Urothelium cell line (cell line): ENCODE data around the gene SERPINH1.

Experiments used
- DNase-seq: peaks from one replicate; pipeline ENCODE4 v3.0.0; 2011; ENCODE audit warnings: low spot score, mixed read lengths
- FAIRE-seq: peaks from 2 replicates; lab custom pipeline; 2011; peaks lifted over from hg19 to GRCh38; lab: Jason Lieb, UNC

SERPINH1 gene

DNA sequence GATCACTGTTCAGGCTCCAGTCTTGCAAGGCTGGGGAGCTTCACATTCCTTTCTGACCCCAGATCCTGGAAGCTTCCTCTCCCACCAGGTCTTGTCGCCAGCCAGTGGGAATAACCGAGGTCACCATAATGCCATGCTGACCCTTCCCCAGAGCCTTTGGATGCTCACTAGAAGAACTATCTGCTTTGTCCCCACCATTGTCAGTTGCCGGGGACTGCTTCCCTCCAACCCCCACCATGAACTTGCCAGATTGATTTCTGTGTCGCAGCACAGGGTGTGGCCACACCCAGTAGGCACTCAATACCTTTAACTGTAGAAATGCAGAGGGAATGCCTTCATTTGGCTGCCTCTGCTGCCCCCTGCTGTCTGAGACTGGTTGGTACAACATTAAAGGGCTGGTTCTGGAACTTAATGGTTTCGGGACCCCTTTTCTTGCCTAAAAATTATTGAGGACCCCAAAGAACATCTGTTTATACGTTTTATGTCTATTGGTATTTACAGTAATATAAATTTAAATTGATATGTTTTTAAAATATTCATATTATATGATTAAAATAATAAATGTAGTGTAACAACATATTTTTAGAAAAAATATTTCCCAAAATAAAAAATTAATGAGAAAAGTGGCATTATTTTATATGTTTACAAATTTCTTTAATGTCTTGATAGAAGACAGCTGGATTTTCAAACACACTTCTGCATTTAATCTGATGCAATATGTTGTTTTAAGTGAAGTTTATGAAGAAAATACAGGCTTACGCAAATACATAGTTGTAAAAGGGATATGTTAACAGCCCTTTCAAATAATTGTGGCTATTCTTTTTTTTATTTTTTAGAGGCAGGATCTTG is 29.6 kb upstream of the SERPINH1 start:
- FAIRE-seq (peak; percentile 65), DNase-seq (peak; percentile 80)

DNA sequence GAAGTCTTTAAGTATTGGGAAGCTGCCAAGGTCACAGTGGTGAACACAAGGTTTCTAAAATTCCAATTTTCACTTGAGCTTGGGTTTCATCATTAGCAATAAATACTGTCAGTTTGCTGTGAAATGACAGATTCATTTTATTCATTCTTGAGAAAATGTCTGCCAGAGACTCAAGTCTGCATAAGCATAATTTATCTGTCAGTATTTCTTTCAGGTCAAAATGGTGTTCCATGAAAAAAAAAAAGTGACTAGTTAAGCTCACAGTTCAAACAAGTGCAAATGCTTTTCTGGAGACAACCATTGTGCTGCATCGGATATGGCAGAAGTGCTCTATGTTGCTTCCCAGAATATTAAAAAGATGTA is 28.2 kb upstream of the SERPINH1 start:
- FAIRE-seq = no peak
- no peak for DNase-seq

DNA sequence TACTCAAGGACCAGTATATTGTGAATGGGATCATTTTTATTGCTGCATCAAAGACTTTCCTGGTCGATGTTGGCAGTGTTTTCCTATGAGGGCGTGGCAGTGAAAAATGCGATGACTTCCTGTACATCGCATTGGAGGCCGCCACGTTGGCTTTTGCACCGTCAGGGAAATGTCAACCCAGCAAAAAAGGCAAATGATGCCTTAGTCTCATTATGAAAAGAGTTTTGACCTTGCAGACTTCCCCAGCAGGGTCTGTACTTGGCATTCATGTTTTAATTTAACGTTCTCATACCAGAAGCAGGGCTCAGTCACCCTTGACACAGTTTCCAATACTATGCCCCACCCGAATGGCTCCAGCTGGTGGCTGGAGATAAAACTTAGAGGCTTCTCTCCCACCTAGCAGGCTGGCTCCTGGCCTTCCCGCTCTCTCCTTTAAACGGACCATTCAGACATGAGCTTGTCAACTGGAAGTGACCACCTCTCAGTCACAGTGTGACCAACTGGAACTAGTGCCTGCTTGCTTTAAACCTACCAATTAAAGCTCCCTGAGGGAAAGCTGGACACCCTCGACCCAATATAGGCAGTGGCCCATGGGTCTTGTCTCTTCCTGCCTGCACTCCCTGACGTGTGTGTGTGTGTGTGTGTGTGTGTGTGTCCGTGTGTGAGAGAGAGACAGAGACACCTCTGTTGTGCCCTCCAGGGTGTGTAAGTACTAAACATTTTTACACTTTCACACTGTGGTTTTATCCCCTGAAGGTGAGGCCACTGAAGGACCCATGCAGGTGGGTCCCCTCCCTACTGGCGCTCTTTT is 27.6 kb upstream of the SERPINH1 start:
- no peak for DNase-seq
- no peak for FAIRE-seq

DNA sequence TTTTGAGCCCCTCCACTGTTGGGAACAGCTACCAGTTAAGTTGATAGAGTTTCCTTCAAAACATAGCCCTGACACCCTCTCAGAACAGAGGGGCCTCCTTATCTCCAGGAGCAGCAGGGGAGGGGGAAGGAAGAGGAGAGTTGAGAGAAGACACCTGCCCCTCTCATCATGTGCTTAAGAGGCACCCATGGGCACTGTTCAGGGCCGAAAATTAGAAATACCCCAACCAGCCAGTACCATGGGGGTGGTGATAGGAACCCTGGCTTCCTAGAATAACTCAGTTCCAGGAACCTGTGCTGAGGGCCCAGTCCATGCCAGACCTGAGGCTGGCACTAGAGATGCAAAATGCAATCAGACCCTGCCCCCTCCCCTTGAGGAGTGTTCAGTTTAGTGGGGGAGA is 27.0 kb upstream of the SERPINH1 start:
- DNase-seq = no peak
- no peak for FAIRE-seq

DNA sequence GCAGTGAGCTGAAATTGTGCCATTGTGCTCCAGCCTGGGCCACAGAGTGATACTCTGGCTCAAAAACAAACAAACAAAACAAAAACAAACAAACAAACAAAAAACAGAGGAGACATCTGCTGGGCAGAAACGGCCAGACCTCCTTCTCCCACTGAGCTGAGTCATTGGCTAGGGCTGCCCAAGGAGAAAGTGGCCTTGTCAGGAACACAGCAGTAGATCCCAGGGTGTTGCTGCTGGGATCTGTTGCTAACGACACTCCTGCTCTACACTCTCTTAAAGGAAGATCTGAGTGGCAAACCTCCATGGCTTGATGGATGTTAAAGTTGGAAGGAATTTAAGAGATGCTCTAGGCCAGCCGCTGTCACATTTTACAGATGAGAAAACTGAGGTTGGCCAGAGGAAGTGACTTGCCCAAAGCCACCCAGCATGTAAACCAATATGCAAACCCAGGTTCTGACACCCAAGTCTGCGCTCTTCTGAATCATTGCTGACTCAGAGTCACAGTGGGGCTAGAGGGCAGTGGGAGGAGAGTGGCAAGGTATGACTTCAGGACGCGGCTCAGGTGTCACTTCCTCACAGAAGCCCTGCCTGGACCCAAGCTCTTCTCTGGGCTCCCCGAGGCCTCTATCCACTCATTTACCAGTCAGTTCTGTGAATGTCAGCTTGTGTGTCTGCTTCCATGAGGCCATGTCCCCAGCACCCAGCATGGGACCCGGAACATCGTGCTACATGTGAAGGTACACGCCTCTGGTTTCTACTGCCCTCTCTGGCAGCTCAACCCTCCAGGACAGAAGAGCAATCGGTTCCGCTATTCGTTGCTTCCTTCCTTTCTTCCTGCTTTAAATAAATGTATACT is 25.0 kb upstream of the SERPINH1 start:
- DNase-seq (peak; percentile 62), FAIRE-seq (no peak)

DNA sequence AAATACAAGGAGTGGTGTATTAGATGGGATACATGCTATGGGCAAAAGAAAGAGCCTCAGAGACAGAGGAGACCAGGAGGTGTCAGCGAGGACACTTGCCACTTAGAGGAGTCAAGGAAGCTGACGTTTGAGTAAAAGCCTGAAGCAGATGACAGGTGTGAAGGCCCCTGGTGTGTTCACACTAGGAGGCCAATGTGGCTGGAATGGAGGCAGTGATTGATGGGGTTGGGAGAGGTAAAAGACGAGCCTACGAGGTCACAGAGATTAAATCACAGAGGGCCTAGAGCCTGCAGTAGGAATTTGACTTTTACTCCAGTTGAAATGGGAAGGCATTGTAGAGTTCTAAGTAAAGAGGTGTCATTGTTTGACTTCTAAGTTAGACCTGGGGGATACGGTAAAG is 24.3 kb upstream of the SERPINH1 start:
- no peak for FAIRE-seq

DNA sequence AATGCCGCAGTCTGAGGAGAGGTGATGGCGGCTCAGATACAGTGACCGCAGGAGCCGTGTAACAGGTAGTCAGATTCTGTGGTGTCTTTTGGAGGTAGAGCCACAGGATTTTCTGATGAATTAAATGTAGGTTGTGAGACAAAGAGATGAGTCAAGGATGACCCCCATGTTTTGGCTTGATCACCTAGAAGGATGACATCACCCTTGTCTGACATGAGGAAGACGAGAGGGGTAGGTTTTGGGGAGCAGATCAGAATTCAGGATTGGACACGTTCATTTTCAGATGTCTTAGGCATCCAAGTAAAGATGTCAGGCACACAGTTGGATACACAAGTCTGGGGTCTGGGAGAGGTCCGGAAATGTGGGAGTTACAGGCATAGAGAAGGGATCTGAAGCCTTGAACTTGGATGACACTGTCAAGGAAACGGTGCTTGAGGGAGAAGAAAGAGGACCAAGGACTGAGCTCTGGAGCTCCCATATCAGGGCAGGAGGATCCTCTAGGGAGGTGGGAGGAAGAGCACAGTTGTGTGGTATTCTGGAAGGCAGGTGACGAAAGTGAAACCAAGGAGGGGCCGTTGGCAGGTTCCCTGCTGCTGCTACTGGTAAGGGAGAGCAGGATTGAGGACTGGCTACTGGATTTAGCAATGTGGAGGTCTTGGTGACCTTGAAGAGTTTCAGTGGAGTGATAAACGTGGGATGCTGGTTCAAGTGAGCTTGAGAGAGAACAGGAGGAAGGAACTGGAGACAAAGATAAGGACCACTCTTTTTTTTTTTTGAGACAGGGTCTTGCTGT is 23.7 kb upstream of the SERPINH1 start:
- FAIRE-seq = no peak
- no peak for DNase-seq

More for the DNA sequence above, 24.3 kb upstream of the SERPINH1 start:
- DNase-seq = no peak

DNA sequence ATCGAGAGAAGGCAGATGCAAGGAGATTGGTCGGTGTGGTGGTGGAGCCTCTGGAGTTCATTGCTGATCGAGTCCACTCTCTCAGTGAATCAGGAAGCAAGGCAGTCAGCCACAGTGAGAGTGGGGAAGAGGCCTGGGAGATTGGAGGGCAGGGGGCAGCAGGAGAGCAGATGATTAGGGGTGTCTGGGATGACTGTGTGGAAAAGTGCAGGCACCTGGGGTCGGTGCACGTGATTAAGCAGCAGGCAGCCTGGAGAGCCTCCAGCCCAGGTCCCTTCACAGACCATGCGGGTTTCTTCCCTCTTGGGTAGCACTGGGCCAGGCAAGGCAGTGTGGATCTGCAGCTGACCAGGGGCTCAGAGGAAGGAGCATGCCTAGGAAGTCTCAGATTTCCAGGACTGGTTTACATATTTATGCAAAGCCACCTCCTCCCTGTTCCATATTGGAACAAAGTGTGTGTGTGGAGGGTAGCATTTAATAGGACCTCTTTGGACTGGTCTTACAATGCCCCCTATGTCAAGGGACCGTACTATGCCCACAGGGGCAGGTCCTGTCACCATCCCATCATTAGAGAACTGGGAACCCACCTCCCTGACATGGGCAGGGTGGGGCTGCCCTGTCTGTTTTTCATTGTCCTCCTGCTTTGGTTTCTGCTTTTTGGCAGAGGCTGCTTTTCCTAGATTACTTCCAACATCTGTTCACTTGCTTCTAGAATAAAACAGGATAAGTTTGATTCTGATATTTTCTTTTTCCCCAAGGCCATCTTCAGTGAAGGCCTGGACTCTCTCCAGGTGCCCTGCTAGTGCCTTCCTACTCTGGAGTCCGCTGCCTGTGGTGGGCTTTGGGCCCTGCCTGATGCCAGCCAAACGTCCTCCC is 22.4 kb upstream of the SERPINH1 start:
- no peak for FAIRE-seq
- DNase-seq = no peak

DNA sequence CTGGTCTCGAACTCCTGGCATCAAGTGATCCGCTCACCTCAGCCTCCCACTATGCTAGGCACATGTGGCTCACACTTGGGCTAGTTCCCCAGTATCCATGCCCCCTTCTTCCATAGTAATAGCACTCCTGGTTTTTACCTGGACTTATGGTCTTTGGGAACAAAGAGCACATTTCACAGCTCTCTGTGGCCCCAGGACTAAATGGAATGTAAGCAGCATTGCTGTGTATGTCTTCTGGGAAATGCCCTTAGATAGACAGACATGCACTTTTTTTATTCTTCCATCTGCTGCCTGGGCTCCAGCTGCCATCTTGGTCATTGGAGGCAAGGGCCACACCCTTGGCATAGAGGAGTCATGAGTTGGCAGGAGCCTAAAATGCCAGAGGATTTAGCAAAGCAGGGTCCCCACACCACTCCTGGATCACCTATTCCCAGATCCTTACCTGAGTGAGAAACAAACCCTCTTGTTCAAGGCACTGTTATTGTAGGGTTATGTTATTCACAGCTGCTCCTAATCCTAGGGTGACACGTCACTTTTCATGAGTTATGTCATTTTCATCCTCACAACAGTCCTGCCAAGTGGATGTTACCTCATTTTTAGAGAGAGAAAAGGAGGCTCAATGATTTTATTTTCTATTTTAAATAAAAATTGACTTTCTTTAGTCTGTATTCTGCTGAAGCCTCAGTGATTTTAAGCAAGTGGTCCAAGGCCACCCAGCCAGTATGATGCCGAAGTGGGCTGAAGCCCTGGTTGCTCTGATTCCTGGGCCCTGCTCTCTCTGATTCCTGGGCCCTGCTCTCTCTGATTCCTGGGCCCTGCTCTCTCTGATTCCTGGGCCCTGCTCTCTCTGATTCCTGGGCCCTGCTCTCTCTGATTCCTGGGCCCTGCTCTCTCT is 20.6 kb upstream of the SERPINH1 start:
- no peak for FAIRE-seq

DNA sequence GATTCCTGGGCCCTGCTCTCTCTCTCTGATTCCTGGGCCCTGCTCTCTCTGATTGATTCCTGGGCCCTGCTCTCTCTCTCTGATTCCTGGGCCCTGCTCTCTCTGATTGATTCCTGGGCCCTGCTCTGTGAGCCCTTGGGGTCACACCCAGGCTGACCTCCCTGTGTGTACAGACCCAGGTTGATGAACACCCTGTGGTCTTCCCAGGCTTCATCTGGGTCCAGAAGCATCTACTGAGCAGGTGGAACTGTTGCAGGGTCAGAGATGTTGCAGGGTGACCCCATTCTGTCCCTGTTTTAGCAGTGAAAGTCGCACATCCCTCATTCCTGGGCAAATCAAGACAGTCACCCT is 20.0 kb upstream of the SERPINH1 start:
- DNase-seq (no peak), FAIRE-seq (no peak)

More for the DNA sequence above, 20.6 kb upstream of the SERPINH1 start:
- DNase-seq = no peak

DNA sequence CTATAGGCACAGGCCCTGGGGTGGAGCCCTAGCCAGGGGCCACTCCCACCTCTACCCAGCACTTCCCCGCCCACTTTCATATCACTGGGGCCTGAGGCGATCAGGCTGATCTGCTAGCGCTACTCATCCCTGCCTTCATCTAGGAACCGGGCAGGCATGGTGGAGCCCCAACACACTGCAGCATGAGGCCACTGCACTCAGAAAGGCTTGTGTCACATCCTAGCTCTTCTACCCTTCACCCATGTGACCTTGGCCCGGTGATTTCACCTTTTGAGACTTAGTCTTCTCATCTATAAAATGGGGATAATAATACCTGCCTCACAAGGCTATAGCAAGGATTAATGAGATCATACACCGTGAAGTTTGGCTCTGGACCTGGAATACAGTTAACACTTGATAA is 18.2 kb upstream of the SERPINH1 start:
- FAIRE-seq = no peak
- DNase-seq = no peak

DNA sequence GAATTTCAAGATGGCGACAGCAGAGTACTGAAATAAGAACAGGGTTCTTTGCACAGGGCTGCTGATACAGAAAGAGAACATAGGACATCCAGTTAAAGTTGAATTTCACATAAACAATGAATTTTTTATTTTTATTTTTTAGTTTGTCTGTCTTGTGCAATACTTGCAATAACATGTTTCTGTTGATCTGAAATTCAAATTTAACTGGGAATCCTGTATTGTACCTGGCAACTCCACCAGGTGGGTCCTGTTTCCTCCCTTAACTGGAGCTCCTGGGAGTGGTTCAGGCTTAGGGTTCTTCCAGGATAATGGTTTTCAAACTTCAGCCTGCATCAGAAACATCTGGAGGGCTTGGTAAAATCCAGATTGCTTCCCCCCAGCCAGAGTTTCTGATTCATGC is 14.9 kb upstream of the SERPINH1 start:
- FAIRE-seq (no peak), DNase-seq (no peak)

DNA sequence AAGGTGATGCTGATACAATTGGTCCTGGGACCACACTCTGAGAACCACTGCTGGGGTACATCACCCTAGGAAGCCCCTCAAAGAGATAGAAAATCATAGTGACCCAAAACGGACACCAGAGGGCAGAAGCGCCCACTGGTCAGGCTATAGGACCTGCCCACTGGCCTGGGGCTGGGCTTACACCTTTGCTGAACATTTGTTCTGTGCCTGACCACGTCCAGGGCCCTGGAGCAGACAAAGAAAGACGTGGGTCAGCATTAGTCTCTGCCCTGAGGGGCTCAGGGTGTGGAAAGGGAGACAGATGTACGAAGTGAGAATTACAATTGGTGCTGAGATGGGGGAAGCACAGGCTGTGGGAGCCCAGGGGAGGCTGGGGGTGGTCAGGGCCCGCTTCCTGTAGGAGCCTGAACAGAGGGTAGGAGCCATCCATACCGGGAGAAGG is 14.4 kb upstream of the SERPINH1 start:
- DNase-seq (peak; percentile 80), FAIRE-seq (no peak)

DNA sequence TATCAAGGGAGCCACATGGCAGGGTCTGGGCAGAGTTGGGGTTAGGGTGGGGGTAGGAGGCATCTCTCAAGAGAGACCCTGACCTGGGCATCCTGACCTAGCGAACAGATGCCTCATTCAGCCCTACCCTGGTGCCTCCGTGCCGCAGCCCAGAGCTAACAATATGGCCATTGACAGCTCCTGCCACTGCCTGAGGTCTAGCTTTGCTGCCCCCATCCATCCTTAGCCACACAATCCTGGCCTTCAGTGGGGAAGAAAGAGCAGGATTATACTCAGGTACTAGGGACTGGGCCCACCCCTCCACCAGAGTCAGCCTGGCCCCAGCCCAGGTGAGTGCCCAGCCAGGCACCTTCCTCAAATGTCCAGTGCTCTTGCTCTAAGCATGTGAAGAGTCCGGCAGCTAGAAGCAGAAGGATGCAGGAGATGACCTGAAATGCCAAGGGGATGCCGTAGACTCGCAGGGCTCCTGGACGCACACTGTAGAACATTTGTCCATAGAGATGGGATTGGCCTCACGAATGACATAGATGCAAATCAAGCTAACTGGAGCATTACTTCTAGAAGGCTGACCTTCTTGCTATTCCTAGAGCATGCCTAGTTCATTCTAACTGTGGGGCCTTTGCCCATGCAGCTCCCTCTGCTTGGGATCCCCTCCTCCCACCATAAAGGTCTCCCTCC is 13.3 kb upstream of the SERPINH1 start:
- FAIRE-seq (no peak), DNase-seq (no peak)

DNA sequence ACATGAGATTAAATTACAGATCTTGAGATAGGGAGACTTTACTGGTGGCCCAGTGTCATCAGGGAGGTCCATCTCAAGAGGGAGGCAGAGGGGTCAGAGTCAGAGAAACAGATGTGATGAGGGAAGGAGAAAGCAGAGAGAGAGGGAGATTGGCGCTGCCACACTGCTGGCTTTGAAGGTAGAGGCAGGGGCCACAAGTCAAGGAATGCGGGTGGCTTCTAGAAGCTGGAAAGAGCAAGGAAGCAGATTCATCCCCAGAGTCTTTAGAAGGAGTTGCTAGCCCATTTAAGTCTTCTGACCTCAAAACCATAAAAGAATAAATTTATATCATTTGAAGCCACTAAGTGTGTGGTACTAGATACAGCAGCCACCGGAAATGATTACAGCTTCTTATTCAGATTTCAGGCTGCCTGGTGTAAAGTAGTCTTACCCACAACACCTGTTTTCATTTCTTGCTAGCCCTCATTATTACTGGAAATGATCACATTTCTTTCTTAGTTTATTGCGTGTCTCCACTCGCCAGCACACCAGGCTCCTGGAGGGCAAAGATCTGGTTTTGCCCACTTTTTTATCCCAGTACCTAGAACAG is 12.6 kb upstream of the SERPINH1 start:
- DNase-seq = no peak
- no peak for FAIRE-seq

DNA sequence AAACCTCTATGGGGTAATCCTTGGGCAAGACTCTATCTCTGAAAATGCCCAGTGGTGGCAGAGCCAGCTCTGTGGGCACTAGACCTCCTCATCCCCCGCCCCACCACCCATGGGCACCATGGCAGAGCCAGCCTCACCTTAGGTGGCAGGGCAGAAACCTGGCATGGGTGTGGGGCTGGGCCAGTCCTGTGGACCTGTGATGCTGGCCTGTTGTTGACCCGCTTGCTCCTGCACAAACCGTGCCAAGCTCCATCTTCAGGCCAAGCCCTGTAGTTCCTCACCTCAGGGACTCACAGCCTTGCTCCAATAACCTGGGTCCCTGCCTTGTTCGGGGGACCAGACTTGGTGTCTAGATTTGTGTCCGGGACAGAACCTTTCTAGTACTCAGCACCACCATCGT is 8.9 kb upstream of the SERPINH1 start:
- no peak for FAIRE-seq
- DNase-seq = no peak

DNA sequence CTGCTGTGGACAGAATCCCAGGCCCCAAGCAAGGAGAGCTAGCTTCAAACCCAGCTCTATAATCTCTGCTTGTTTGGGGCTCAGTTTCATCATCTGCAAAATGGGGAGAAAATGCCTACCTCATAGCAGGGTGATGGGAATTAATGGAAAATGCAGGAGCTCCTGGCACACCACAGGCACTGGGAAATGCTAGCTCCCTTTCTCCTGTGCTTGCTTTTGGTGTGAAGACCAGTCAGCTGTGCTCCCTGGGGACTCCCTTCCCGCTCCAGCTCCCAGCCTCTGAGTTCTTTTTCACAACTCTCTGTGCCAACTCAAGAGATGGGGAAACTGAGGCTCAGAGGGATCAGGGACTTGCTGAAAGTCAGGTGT is 8.2 kb upstream of the SERPINH1 start:
- FAIRE-seq (no peak), DNase-seq (no peak)
